CD4-positive, alpha-beta T cell treated with Interleukin-6 for 4 hours (primary cell): ENCODE results near the gene PRSS12.
"Not testable (repeated sequence)": the region's sequence is repeated elsewhere in the genome, so short reads cannot be mapped to it uniquely, and the experiment has no call there.

Experiments used
- DNase-seq: peaks from one replicate; pipeline ENCODE4 v3.0.0-alpha.2; 2020; ENCODE audit warnings: mixed read lengths

PRSS12 gene

DNA sequence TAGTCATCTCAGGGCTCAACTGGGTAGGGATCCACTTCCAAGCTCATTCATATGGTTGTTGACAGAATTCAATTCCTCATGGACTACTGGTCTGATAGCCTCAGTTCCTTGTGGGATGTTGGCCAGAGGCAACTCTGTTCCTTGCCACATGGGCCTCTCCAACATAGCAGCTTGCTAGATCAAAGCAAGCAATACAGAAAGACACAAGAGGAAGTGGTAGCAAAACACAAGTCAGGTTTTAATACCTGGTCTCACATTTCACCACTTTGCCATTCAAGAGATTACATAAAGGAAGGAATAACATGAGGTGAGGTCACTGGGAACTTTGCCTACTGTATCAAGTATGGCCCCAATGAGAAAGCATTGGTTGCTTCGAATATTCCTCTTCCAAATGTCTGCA is 79.2 kb downstream of the PRSS12 start:
- no peak for DNase-seq

DNA sequence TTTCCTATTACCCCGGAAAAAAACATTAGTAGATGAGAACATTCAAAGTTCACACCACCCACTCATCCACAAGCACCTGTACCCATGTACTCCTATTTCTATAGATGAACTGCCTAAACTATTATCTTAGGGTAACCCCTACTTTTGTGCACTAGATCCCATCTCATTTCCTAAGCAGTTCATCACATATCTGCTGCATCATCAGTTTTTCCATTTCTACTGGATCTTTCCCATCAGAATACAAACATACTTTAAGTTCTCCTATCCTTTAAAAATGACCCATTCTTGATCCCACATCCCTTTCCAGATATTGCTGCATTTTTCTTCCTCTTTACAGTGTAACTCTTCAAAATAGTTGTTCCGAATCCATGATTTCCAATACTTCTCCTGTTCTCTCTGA is 81.0 kb downstream of the PRSS12 start:
- no peak for DNase-seq

DNA sequence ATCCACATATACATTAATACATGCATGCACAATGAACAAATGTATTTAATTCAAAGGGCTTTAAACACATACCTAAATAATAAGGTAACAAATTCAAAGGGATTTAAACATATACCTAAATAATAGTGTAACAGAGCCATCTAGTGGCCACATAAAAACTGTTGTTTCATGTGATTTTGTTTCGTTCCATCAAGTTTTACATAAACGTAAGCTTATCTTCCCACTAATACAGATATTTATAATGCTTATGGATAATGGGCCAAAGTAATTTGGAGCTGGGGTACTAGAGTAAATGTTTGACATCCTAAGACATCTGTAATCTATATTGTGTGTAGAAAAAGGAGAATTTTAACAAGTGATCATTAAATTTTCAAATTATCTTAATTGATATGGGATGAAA is 82.3 kb downstream of the PRSS12 start:
- DNase-seq: no peak

DNA sequence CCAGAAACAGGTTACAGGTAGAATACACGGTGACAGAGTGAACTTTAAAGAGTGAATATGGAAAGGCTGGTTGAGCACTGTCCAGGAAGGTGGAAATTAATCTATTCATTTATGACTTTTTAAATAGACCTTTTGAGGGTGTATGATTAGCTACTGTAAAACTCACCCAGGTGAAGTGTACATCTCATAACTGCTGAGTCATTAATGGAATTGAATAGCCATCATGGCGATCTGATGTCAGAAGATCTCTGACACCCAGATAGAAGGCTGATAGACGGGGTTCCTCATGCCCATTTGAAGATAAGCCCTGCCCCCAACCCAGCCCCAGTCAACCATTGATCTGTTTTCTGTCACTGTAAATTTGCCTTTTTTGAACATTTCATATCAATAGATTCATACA is 84.0 kb downstream of the PRSS12 start:
- DNase-seq: no peak

DNA sequence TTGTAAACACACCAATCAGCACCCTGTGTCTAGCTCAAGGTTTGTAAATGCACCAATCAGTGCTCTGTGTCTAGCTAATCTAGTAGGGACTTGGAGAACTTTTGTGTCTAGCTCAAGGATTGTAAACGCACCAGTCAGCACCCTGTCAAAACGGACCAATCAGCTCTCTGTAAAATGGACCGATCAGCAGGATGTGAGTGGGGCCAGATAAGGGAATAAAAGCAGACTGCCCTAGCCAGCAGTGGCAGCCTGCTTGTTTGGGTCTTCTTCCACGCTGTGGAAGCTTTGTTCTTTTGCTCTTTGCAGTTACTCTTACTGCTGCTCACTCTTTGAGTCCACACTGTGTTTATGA is 86.7 kb downstream of the PRSS12 start:
- not testable (repeated sequence) for DNase-seq

DNA sequence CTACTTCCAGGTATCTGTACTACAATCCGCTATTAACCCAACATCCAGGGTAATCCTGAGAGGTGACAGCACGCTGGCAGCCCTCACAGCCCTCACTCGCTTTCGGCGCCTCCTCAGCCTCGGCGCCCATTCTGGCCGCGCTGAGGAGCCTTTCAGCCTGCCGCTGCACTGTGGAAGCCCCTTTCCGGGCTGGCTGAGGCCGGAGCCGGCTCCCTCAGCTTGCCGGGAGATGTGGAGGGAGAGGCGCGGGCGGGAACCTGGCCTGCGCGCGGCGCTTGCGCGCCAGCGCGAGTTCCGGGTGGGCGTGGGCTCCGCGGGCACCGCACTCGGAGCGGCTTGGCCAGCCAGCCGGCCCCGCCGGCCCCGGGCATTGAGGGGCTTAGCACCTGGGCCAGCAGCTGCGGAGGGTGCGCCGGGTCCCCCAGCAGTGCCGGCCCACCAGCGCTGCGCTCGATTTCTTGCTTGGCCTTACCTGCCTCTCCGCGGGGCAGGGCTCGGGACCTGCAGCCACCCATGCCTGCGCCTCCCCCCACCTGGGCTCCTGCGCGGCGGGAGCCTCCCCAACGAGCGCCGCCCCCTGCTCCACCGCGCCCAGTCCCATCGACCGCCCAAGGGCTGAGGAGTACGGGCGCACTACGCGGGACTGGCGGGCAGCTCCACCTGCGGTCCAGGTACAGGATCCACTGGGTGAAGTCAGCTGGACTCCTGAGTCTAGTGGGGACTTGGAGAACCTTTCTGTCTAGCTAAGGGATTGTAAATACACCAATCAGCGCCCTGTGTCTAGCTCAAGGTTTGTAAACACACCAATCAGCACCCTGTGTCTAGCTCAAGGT is 87.3 kb downstream of the PRSS12 start:
- DNase-seq: peak; percentile 37

DNA sequence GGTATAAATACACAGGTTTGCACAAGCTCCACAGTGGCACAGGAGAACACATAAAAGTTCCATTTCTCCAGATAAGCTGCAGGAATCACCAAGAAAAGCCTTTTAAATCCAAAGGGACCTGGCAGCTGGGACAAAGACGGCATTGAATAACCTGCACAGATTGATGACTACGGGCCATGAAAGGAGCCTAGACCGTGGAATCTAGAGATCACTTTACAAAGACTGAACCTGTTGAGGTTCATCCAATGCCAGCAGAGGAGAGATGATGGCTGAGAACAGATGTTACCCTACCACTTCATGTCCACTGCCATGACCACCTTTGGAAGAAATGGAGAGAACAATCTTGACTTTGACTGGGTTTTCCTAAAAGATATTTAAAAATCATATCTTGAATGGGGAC is 88.7 kb downstream of the PRSS12 start:
- no peak for DNase-seq

DNA sequence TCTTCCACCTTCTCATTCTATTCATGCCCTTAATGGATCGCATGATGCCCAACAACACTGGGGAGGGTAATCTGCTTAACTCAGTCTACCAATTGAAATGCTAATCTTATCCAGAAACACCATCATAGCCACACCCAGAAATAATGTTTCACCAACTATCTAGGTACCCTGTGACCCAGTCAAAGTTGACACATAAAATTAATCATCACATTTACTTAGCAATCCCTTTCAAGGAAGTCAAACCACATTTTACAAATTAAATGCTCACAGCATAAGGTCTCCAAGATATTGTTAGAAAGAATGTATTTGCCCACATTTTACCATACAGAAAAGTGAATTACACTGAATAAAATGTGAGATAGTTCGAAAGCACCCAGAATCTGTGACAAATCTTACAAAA is 92.5 kb downstream of the PRSS12 start:
- no peak for DNase-seq

DNA sequence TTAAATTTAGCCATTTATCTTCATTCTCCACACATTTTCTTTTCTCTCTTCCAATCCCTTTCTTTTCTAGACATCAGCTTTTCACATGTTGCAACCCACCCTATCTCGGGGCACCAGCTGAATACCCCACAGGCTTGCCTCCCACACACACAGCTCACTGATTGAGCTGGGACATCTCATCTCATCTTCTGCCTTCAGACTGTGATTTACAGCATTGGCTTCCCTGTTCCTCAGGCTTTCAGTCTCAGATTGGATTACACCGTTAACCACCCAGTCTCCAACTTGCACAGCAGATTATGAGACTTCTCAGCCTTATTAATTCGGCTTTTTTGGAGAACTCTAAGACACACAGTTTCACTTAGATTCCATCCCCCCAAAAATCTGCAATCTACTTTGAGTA is 93.7 kb downstream of the PRSS12 start:
- no peak for DNase-seq

DNA sequence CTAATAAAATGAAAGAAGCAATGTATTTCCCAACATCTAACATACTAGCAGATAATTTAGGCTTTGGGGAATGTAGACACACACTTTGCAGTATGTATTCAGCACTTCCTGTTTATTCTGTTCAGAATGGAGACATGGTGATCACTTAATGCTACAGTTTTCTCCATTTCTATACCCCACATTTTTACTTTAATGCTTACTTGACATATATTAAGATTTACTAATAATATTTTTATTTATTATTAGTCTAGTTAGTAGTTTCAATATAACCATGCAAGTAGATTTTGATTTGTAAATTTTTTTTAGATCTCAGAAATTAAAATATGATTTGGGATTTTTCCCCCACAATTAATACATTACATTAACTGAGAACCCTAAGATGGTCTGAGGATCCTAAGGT is 98.4 kb downstream of the PRSS12 start:
- no peak for DNase-seq

DNA sequence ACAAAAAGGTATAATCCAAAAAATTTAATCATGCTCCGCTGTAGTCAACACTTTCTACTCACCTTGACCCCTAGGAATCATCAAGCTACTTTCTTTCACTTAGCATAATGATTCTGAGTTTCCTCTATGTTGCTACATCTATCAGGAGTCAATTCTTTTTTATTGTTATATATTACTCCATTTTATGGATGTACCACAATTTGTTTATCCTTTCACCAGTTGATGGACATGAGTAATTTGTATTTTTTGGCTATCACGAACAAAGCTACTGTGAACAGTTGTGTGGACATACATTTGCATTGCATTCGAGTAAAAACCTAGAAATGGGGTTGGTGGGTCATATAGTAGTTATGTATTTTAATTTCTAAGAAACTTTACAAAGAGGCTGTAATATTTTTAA is 102.9 kb downstream of the PRSS12 start:
- DNase-seq: no peak

DNA sequence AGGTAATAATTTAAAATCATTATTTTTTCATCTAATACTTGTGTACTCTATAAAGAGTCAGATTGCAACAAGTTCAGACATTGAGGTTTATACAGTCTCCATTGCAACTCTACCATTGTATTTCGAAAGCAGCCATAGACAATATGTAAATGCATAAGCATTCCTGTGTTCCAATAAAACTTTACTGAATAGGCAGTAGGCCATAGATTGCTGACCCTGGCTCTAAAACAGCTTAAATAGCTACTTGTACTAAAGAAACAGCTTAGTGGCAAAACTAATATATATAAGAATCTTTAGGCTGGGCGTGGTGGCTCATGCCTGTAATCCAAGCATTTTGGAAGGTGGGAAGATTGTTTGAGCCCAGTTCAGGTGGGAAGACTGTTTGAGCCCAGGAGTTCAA is 115.3 kb downstream of the PRSS12 start:
- no peak for DNase-seq

DNA sequence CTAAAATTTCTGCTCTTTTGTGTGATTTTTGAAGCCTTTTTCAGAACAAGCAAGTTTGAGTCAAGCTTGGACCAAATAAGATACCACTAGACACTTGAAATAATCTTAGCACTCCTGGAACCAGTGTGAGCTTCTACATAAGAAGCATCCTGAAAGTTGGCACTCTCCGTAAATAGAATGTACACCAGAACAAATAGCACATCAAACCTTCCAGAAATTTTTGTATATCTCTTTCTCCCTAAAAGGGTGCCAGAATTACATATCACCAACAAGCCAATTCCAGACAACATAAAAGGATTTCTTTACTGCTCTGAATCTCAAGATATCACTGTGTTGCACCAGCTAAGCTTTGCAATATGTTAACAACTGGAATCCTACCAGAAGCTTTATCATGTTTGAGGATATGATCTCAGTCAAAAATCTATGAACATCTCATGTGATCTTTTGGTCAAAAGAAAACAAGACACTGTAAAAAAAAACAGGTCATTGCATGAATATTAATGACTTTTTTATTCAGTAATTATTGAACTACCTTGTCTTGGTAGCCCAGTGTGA is 117.2 kb downstream of the PRSS12 start:
- DNase-seq: no peak
